ENCODE results near the gene ERI3. TPM values are rescaled to one million over a fixed set of nuclear protein-coding genes. Genes with fewer than 3 reads are reported as not detected.

Gene ERI3
- total and polyA plus RNA-seq, 2 of the 13 experiments (the other 11 are each of a cell fraction or from before 2014, with no cell fraction given) = 35.6 to 35.9 TPM

- no peaks in the 10 kb centered on the region for H4K20me1 ChIP-seq (ENCODE audit: insufficient read depth, low read length)
- H3K9me3 ChIP-seq (ENCODE audit: low read length) = no peaks in the 10 kb centered on the region
- peaks cover 48% of the 10 kb centered on the region for H3K4me1 ChIP-seq (ENCODE audit: insufficient read depth, low read length)
- no peak overlapping the region for H3K4me2 ChIP-seq (ENCODE audit: low read depth, low read length)
- peaks cover 3 to 10% of the 10 kb centered on the region in 2 experiments; a peak in 3 of 5 replicates for H3K36me3 ChIP-seq (replicated peaks in 1 of 2; ENCODE audit: control insufficient read depth in 1 of 2, insufficient read depth in 2 of 2, low read length in 2 of 2)
- intact Hi-C loops (cut with micrococcal nuclease; ENCODE audit: unreplicated experiment) (no loop called here), in situ Hi-C loops (cut with HindIII; ENCODE audit: extremely low pct_ligation_motif_present, low pct_unique_long_range_greater_than_20kb) (no loop called here)
- no peaks in the 10 kb centered on the region for H3K27me3 ChIP-seq (ENCODE audit: control insufficient read depth in 1 of 2, insufficient read depth in 2 of 2, low read length in 2 of 2)
- no peak for ATAC-seq
- no peak overlapping the region for H2AFZ ChIP-seq (ENCODE audit: low read length)
- no peak overlapping the region for H3K9ac ChIP-seq (ENCODE audit: insufficient read depth, low read depth, low read length)
- WGBS (ENCODE audit: low lambda C conversion rate) = 89% methylated on average over 5 of the region's 7 CpGs
- H3K79me2 ChIP-seq (ENCODE audit: insufficient read depth, low read length) = no peaks in the 10 kb centered on the region
- DNase-seq (ENCODE audit: low spot score) = no peak
- no peak overlapping the region for H3K4me3 ChIP-seq (replicated peaks in 1 of 3; ENCODE audit: insufficient read depth in 1 of 3, low read depth in 2 of 3, low read length in 3 of 3)
- no TSS peak for BruUV-seq (replicated peaks)
- FAIRE-seq = no peak
- CTCF ChIA-PET (ENCODE audit: low intra/inter-chr PET ratio, low total read pairs) = no interaction called here
- POLR2A ChIA-PET = interaction anchor here (1.2 to 5.7 kb wide), 2 partner anchors 14 to 19 kb away, joined by 3 to 82 read pairs; no protein-coding TSS in a partner anchor
- no peak for TF ChIP-seq ZBTB37 (CRISPR knock-in tag; IDR thresholded peaks at IDR 0.05)
- TF ChIP-seq, protein P1, sequence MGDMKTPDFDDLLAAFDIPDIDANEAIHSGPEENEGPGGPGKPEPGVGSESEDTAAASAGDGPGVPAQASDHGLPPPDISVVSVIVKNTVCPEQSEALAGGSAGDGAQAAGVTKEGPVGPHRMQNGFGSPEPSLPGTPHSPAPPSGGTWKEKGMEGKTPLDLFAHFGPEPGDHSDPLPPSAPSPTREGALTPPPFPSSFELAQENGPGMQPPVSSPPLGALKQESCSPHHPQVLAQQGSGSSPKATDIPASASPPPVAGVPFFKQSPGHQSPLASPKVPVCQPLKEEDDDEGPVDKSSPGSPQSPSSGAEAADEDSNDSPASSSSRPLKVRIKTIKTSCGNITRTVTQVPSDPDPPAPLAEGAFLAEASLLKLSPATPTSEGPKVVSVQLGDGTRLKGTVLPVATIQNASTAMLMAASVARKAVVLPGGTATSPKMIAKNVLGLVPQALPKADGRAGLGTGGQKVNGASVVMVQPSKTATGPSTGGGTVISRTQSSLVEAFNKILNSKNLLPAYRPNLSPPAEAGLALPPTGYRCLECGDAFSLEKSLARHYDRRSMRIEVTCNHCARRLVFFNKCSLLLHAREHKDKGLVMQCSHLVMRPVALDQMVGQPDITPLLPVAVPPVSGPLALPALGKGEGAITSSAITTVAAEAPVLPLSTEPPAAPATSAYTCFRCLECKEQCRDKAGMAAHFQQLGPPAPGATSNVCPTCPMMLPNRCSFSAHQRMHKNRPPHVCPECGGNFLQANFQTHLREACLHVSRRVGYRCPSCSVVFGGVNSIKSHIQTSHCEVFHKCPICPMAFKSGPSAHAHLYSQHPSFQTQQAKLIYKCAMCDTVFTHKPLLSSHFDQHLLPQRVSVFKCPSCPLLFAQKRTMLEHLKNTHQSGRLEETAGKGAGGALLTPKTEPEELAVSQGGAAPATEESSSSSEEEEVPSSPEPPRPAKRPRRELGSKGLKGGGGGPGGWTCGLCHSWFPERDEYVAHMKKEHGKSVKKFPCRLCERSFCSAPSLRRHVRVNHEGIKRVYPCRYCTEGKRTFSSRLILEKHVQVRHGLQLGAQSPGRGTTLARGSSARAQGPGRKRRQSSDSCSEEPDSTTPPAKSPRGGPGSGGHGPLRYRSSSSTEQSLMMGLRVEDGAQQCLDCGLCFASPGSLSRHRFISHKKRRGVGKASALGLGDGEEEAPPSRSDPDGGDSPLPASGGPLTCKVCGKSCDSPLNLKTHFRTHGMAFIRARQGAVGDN (CRISPR knock-in tag; IDR thresholded peaks at IDR 0.05) = no peak
- peak overlapping the region; percentile 5 for H3K27ac ChIP-seq (ENCODE audit: extremely low read length, insufficient read depth, low read length)
These were observed 58.3 kb downstream of the ERI3 start for GRCh38 chr1:44296806-44297205.
